ENCODE results near the gene PDPR.
"Not testable (repeated sequence)": the region's sequence is repeated elsewhere in the genome, so short reads cannot be mapped to it uniquely, and the experiment has no call there.

GRCh38 chr16:70198230-70198629, 84.1 kb downstream of the PDPR start:
- not testable (repeated sequence) for TF ChIP-seq CTCF (IDR thresholded peaks at IDR 0.05 in 4 of 5, conservative IDR thresholded peaks at IDR 0.05 in 1 of 5); POLR2A (IDR thresholded peaks at IDR 0.05)
